Measurements from ENCODE around the gene PPID.
"Not testable (repeated sequence)": the region's sequence is repeated elsewhere in the genome, so short reads cannot be mapped to it uniquely, and the experiment has no call there.

The PPID gene

GRCh38 chr4:158671665-158671914, 51.6 kb downstream of the PPID start, which contains the start of gene C4orf46:
TSS of gene C4orf46 (minus strand) at chr4:158671887. CDS start at chr4:158671801, 86 bp downstream.
- DNase-seq (ENCODE audit: extremely low spot score), result no peak
- ChIA-PET POLR2A (no interaction called here), CTCF (interaction anchor here (1.2 kb wide), 1 partner anchor 417 kb away, joined by 3 read pairs; no protein-coding TSS in a partner anchor)
- no peak for TF ChIP-seq CTCF (IDR thresholded peaks at IDR 0.05; ENCODE audit: control extremely low read depth, extremely low read depth, low read depth, missing control alignments)

- ChIA-PET CTCF (interaction anchor here (1.2 to 1.5 kb wide), 2 partner anchors 175 to 416 kb away, joined by 3 to 4 read pairs; no protein-coding TSS in a partner anchor), POLR2A (interaction anchor here (0.5 kb wide), 1 partner anchor 223 kb away, joined by 6 read pairs; no protein-coding TSS in a partner anchor)
- TF ChIP-seq CTCF (IDR thresholded peaks at IDR 0.05; ENCODE audit: control extremely low read depth, extremely low read depth, low read depth, missing control alignments), result no peak
- peak; percentile 63 for DNase-seq (ENCODE audit: extremely low spot score)
Observed at GRCh38 chr4:158670975-158671664, 52.1 kb downstream of the PPID start.

DNA sequence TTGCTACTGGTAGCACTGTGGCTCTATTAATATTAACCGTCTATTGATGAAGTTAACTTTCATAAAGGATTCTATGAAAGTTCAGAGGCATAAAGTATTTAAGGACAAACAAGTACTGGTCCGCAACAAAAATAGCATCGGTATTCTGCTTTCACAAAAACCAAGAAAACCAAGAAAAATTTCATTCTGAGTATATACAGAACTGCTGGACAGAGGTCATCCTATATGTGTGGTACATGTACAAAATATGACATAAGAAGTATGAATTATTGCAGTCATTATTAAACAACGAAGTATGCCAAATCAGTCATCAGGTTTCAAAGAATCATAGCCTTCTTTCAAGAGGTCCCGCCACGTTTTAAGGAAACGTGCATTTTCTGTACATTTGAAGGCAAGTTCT, 53.9 kb downstream of the PPID start:
- POLR2A ChIA-PET, result no interaction called here
- TF ChIP-seq CTCF (IDR thresholded peaks at IDR 0.05; ENCODE audit: control extremely low read depth, extremely low read depth, low read depth, missing control alignments), result no peak
- DNase-seq (ENCODE audit: extremely low spot score), result no peak
- CTCF ChIA-PET, result interaction anchor here (1.1 to 1.5 kb wide), 3 partner anchors 8 to 173 kb away, joined by 4 to 7 read pairs (median 4); no protein-coding TSS in a partner anchor

GRCh38 chr4:158667651-158668198, 55.5 kb downstream of the PPID start:
- peak; percentile 43 for TF ChIP-seq CTCF (IDR thresholded peaks at IDR 0.05; ENCODE audit: control extremely low read depth, extremely low read depth, low read depth, missing control alignments)
- CTCF ChIA-PET, result interaction anchor here (0.7 to 1.3 kb wide), 6 partner anchors 13 to 669 kb away, joined by 3 read pairs; no protein-coding TSS in a partner anchor
- POLR2A ChIA-PET, result no interaction called here
- peak; percentile 15 for DNase-seq (ENCODE audit: extremely low spot score)

GRCh38 chr4:158666892-158667291, 56.3 kb downstream of the PPID start:
- DNase-seq (ENCODE audit: extremely low spot score), result no peak
- TF ChIP-seq CTCF (IDR thresholded peaks at IDR 0.05; ENCODE audit: control extremely low read depth, extremely low read depth, low read depth, missing control alignments), result no peak
- ChIA-PET CTCF (interaction anchor here (0.7 to 1.8 kb wide), 7 partner anchors 10 to 669 kb away, joined by 3 to 4 read pairs (median 3); no protein-coding TSS in a partner anchor), POLR2A (no interaction called here)

DNA sequence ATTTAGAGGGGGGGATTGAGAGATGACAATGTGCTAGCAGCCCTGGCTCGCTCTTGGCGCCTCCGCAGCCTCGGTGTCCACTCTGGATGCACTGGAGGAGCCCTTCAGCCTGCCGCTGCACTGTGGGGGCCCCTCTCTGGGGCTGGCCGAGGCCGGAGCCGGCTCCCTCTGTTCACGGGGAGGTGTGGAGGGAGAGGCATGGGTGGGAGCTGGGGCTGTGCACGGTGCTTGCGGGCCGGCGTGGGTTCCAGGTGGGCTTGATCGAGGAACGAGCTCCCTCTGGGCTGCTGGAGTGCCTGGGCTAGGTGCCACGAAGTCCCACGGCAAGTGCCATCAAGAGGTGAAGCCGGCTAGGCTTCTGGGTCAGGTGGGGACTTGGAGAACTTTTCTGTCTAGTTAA, 58.4 kb downstream of the PPID start:
- no peak for DNase-seq (ENCODE audit: extremely low spot score)
- CTCF ChIA-PET, result interaction anchor here (1.1 kb wide), 1 partner anchor 9 kb away, joined by 3 read pairs; no protein-coding TSS in a partner anchor
- no peak for TF ChIP-seq CTCF (IDR thresholded peaks at IDR 0.05; ENCODE audit: control extremely low read depth, extremely low read depth, low read depth, missing control alignments)
- POLR2A ChIA-PET, result no interaction called here

GRCh38 chr4:158663707-158664625, 59.2 kb downstream of the PPID start:
- DNase-seq (ENCODE audit: extremely low spot score); POLR2A ChIA-PET; CTCF ChIA-PET: not testable (repeated sequence)

DNA sequence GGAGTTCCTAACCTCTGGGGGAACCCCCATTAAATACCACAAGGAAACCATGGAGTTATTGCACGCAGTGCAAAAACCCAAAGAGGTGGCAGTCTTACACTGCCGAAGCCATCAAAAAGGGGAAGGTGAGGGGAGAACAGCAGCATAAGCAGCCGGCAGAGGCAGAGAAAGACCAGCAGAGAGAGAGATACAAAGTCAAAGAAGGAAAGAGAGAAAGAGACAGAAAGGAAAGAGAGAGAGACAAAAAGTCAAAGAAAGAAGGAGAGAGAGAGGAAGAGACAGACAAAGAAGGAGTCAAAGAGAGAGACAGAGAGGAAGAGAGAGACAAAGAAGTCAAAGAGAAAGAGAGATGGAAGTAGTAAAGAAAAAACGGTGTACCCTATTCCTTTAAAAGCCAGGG, 59.9 kb downstream of the PPID start:
- CTCF ChIA-PET; POLR2A ChIA-PET; DNase-seq (ENCODE audit: extremely low spot score): not testable (repeated sequence)
